Smooth muscle cell (in vitro differentiated cells): ENCODE measurements around the gene BAIAP2L2. TPM values are rescaled to one million over a fixed set of nuclear protein-coding genes. Genes with fewer than 3 reads are reported as not detected.

ENCODE experiments used
- DNase-seq: peaks from one replicate; lab custom pipeline; 2025; ENCODE audit not compliant: unreplicated experiment; lab: John Stamatoyannopoulos, UW
- H2AFZ ChIP-seq: fragments of 200-600 bp; sonication (generic); 2 replicates; pipeline ENCODE4 v1.6.0; 2016; ENCODE audit warnings: antibody characterized with exemption, low read depth, mild to moderate bottlenecking
- H3F3A ChIP-seq: fragments of 200-600 bp; sonication (generic); 2 replicates; pipeline ENCODE4 v1.6.0; 2017; ENCODE audit warnings: antibody characterized with exemption, low read depth
- H3K27ac ChIP-seq: fragments of 200-600 bp; sonication (generic); 2 replicates; pipeline ENCODE4 v1.5.1; 2016; ENCODE audit warnings: low read depth, mild to moderate bottlenecking
- H3K27me3 ChIP-seq: fragments of 200-600 bp; sonication (generic); 2 replicates; pipeline ENCODE4 v1.6.1; 2016; ENCODE audit warnings: low read depth, mild to moderate bottlenecking
- H3K36me3 ChIP-seq: fragments of 200-600 bp; sonication (generic); 2 replicates; pipeline ENCODE4 v1.5.1; 2016; ENCODE audit warnings: low read depth
- H3K4me1 ChIP-seq: fragments of 200-600 bp; sonication (generic); 2 replicates; pipeline ENCODE4 v1.5.1; 2016; ENCODE audit warnings: low read depth
- H3K4me2 ChIP-seq: fragments of 200-600 bp; sonication (generic); 2 replicates; pipeline ENCODE4 v1.6.0; 2016; ENCODE audit warnings: mild to moderate bottlenecking
- H3K4me3 ChIP-seq: fragments of 200-600 bp; sonication (generic); 2 replicates; pipeline ENCODE4 v1.5.1; 2016; ENCODE audit warnings: mild to moderate bottlenecking
- H3K79me2 ChIP-seq: fragments of 200-600 bp; sonication (generic); 2 replicates; pipeline ENCODE4 v1.6.0; 2016; ENCODE audit warnings: low read depth, mild to moderate bottlenecking
- H3K9ac ChIP-seq: fragments of 200-600 bp; sonication (generic); 2 replicates; pipeline ENCODE4 v1.6.0; 2016; ENCODE audit warnings: low read depth
- H3K9me3 ChIP-seq: fragments of 200-600 bp; sonication (generic); replicated peaks from 2 replicates; pipeline ENCODE4 v1.5.1; 2016; ENCODE audit warnings: low read depth
- H4K20me1 ChIP-seq: fragments of 200-600 bp; sonication (generic); 2 replicates; pipeline ENCODE4 v1.6.0; 2016; ENCODE audit warnings: low read depth
- WGBS: methylation state at CpG from one replicate; pipeline ENCODE4 v1.1.7; 2016; ENCODE audit warnings: low lambda C conversion rate; 5-methylcytosine and 5-hydroxymethylcytosine counted together
- polyA plus RNA-seq: library from polyadenylated mRNA; unstranded; fragments of >200 nt; fragmentation: Nextera tagmentation; extraction: Ambion mirVana; gene quantifications from 2 replicates; pipeline ENCODE4 v1.2.1, GENCODE V29; 2016
- total RNA-seq: library from RNA; depleted of rRNA; stranded (reverse); fragments of >200 nt; gene quantifications from 2 replicates; pipeline ENCODE4 v1.2.3, GENCODE V29; 2014
- TF ChIP-seq, protein P1 (sequence below): fragments of 200-600 bp; sonication (generic); IDR thresholded peaks from 2 replicates; pipeline ENCODE4 v1.5.1; 2017; ENCODE audit warnings: borderline replicate concordance, mild to moderate bottlenecking, antibody characterized with exemption; ENCODE audit not compliant: insufficient read depth, poor library complexity, severe bottlenecking

Gene BAIAP2L2
- total and polyA plus RNA-seq, 2 experiments from 2014 or later: 0.13 to 1.3 TPM

DNA sequence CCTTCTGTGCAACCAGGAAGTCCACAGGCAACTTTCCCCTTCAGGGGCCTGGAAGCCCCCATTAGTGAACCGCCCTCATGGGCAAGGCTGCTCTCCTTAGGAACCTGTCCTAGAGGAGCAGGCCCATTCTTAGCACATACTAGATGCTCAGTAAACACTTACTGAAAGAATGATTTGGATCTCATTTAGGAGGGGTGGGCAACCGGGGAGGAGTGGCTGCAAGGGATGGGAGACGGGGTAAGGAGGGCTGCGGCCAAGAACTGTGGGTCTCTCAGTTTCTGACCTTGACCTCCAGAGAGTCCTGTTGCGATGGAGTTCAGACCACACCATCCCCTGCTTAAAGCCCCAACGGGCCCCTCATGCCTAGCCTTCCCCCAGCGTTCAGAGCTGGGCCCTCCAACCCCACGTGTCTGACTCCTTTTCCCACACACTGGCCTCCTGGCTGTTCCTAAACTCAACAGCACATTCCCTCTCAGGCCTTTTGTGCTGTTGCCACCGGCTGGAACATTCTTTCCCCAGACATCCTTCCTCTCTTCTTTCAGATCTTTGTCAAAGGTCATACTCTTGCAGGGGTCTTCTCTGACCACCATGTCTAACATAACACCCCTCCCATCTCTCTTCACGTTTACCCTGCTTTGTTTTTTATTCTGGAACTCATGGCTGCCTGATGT is 74.0 kb downstream of the BAIAP2L2 start:
- Histone ChIP-seq H3K4me3 (no peak overlapping the region), H3K79me2 (no peaks in the 10 kb centered on the region), H3F3A (no peaks in the 10 kb centered on the region), H2AFZ (no peak overlapping the region), H3K27ac (no peak overlapping the region), H3K4me1 (peaks cover 19% of the 10 kb centered on the region), H3K9ac (no peak overlapping the region), H3K4me2 (no peak overlapping the region), H4K20me1 (no peaks in the 10 kb centered on the region), H3K36me3 (no peaks in the 10 kb centered on the region), H3K9me3 (no peaks in the 10 kb centered on the region), H3K27me3 (no peaks in the 10 kb centered on the region)
- no peak for DNase-seq
- 83% methylated on average over 10 of the region's 10 CpGs for WGBS
- TF ChIP-seq, protein P1, sequence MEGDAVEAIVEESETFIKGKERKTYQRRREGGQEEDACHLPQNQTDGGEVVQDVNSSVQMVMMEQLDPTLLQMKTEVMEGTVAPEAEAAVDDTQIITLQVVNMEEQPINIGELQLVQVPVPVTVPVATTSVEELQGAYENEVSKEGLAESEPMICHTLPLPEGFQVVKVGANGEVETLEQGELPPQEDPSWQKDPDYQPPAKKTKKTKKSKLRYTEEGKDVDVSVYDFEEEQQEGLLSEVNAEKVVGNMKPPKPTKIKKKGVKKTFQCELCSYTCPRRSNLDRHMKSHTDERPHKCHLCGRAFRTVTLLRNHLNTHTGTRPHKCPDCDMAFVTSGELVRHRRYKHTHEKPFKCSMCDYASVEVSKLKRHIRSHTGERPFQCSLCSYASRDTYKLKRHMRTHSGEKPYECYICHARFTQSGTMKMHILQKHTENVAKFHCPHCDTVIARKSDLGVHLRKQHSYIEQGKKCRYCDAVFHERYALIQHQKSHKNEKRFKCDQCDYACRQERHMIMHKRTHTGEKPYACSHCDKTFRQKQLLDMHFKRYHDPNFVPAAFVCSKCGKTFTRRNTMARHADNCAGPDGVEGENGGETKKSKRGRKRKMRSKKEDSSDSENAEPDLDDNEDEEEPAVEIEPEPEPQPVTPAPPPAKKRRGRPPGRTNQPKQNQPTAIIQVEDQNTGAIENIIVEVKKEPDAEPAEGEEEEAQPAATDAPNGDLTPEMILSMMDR: no peak

DNA sequence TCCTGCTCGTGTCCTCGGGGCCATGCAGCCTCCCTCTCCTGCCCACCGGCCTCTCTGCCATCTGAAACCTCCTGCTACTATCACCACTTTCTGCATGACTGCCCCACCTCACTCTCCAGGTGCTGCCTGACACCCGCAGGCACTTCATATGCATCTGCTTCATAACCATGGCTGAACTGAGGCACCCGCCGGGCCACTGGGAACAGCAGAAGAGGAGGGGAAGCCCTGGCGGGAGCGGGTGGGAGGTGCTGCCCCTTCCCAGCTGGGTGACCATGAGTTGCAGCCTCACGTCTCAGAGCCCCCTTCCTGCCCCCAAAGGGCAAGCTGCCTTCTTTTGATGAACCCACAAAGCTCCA is 75.0 kb downstream of the BAIAP2L2 start:
- no peak overlapping the region for H3K4me2 ChIP-seq
- no peaks in the 10 kb centered on the region for H3K27me3 ChIP-seq
- peaks cover 24% of the 10 kb centered on the region for H3K4me1 ChIP-seq
- H3K79me2 ChIP-seq: no peaks in the 10 kb centered on the region
- H3K9me3 ChIP-seq: no peaks in the 10 kb centered on the region
- H3K27ac ChIP-seq: no peak overlapping the region
- TF ChIP-seq, protein P1: no peak
- H3K9ac ChIP-seq: no peak overlapping the region
- no peaks in the 10 kb centered on the region for H3K36me3 ChIP-seq
- no peak overlapping the region for H3K4me3 ChIP-seq
- no peaks in the 10 kb centered on the region for H3F3A ChIP-seq
- no peak overlapping the region for H2AFZ ChIP-seq
- H4K20me1 ChIP-seq: no peaks in the 10 kb centered on the region
- 89% methylated on average over 9 of the region's 9 CpGs for WGBS
- DNase-seq: no peak

Other genes starting within 250 kb of the BAIAP2L2 start
- gene MICALL1, start 204.4 kb downstream of the BAIAP2L2 start, total RNA-seq: 15.2 and 24.9 TPM in 2 replicates
- gene MICALL1, start 204.4 kb downstream of the BAIAP2L2 start, polyA plus RNA-seq: 8.7 and 17.1 TPM in 2 replicates
- gene C22orf23, start 157.1 kb downstream of the BAIAP2L2 start, total RNA-seq: 0.18 and 0.81 TPM in 2 replicates
- gene C22orf23, start 157.1 kb downstream of the BAIAP2L2 start, polyA plus RNA-seq: 1.0 and 2.4 TPM in 2 replicates
- gene POLR2F, start 157.0 kb downstream of the BAIAP2L2 start, total RNA-seq: 29.0 and 52.2 TPM in 2 replicates
- gene POLR2F, start 157.0 kb downstream of the BAIAP2L2 start, polyA plus RNA-seq: 138 and 141 TPM in 2 replicates
- not detected in 2 replicates for gene SOX10, start 126.1 kb downstream of the BAIAP2L2 start, total RNA-seq
- not detected in 2 replicates for gene SOX10, start 126.1 kb downstream of the BAIAP2L2 start, polyA plus RNA-seq
- gene PICK1, start 53.3 kb downstream of the BAIAP2L2 start, total RNA-seq: 8.8 and 23.4 TPM in 2 replicates
- 17.5 and 30.1 TPM in 2 replicates for gene PICK1, start 53.3 kb downstream of the BAIAP2L2 start, polyA plus RNA-seq
- 0.09 TPM in 1 of 2 replicates, not detected in the other for gene SLC16A8, start 26.5 kb downstream of the BAIAP2L2 start, total RNA-seq
- 0.93 and 1.4 TPM in 2 replicates for gene SLC16A8, start 26.5 kb downstream of the BAIAP2L2 start, polyA plus RNA-seq
- gene PLA2G6, start 71.1 kb upstream of the BAIAP2L2 start, total RNA-seq: 6.1 and 19.4 TPM in 2 replicates
- gene PLA2G6, start 71.1 kb upstream of the BAIAP2L2 start, polyA plus RNA-seq: 8.6 and 8.9 TPM in 2 replicates
- 51.2 and 52.4 TPM in 2 replicates for gene MAFF, start 91.3 kb upstream of the BAIAP2L2 start, total RNA-seq
- 48.2 and 53.4 TPM in 2 replicates for gene MAFF, start 91.3 kb upstream of the BAIAP2L2 start, polyA plus RNA-seq
- gene TMEM184B, start 162.3 kb upstream of the BAIAP2L2 start, total RNA-seq: 34.1 and 54.4 TPM in 2 replicates
- gene TMEM184B, start 162.3 kb upstream of the BAIAP2L2 start, polyA plus RNA-seq: 96.0 and 96.3 TPM in 2 replicates
- 94.7 and 111 TPM in 2 replicates for gene CSNK1E, start 206.7 kb upstream of the BAIAP2L2 start, total RNA-seq
- gene CSNK1E, start 206.7 kb upstream of the BAIAP2L2 start, polyA plus RNA-seq: 154 and 192 TPM in 2 replicates